AG09319 (cell line): ENCODE measurements around the gene CBX6.

ENCODE experiments used
- DNase-seq: peaks from one replicate; pipeline ENCODE4 v3.0.0-alpha.2; 2010; ENCODE audit warnings: low read depth; ENCODE audit errors: extremely low read depth
- CTCF ChIP-seq: IDR thresholded peaks from 2 replicates; pipeline ENCODE4 v1.5.1; 2011; ENCODE audit warnings: low read depth, mild to moderate bottlenecking, inconsistent platforms, low read length, moderate library complexity

CBX6 gene

DNA sequence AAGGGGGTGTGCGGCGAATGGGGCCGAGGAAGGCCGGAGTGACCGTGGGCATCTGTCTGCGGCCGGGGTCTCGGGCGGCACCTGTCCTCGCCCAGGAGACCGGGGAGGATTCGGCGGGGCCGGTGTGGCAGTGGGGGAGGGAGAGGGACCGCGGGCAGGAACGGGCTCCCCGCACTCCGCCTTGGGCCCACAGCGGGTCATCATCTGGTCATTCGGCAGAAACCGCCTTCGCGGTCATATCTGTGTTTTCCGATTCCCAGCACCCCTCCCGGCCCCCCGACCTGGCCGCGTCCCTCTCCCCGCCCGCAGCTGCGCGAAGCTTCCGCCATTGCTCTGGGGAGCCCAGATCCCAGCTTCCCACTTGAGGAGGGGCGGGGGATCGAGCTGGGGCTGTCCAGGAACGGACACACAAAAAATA is 824 bp upstream of the CBX6 start:
- TF ChIP-seq CTCF = no peak

GRCh38 chr22:38871360-38872171 is 450 bp downstream of the CBX6 start:
- DNase-seq = no peak
- TF ChIP-seq CTCF = no peak

More for the DNA sequence above, 824 bp upstream of the CBX6 start:
- no peak for DNase-seq

- DNase-seq = no peak
- TF ChIP-seq CTCF = no peak
Observed at GRCh38 chr22:38870791-38871359, 1.1 kb downstream of the CBX6 start.

GRCh38 chr22:38870312-38870741 is 1.7 kb downstream of the CBX6 start:
- peak; percentile 94 for TF ChIP-seq CTCF
- DNase-seq = peak; percentile 54

- no peak for TF ChIP-seq CTCF
- DNase-seq = no peak
Observed at GRCh38 chr22:38869663-38870062, 2.4 kb downstream of the CBX6 start.

DNA sequence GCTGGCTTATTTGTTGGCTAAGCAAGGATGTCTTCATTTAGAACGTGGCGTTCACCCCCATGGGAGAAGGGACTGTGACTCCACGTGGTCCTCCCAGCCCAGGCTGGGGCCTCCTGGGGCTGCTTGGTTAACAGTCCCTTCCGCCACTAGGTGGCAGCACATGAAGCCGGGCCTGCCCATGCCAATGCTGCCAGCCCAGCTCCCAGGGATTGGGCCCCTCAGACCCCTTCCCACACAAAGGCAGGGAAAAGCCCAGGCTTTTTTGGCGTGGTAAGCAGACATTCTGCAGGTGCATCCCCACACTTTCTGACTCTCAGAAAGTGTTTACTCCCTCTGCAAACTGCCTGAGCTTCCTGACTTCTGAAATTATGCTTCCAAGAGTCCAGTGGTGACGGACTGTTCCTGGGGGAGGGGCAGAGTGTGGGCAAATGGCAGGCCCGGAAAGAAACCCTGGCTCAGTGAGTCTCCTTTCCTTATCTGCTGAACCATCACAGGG is 3.1 kb downstream of the CBX6 start:
- peak; percentile 89 for TF ChIP-seq CTCF

DNA sequence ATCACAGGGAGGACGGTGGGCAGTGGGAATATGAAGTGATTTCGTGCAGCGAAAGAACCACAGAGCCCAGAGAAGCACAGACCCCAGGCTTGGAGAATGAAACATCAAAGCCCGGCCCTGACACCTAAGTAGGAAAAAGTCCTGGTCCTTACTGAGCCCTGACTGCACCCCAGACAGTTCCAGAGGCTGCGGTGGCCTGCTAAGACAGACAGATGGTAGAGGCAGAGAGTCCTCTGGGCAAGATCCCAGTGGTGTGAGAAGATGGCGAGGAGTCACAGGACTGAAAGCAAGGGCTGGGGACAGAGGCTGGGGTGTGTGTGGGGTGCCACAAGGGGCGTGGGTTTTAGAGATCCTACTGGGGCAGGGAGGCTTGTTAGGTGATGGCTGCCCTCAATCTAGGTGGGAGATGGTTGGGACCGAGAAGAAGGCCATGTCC is 3.7 kb downstream of the CBX6 start:
- no peak for TF ChIP-seq CTCF

More for the DNA sequence above, 3.1 kb downstream of the CBX6 start:
- DNase-seq = no peak

More for the DNA sequence above, 3.7 kb downstream of the CBX6 start:
- no peak for DNase-seq
